OCI-LY3 (cell line): ENCODE measurements around the gene EID2.

ENCODE experiments used
- H2AFZ ChIP-seq: fragments of 200-600, 300-600 bp; shearing (Covaris generic); 2 replicates; pipeline ENCODE4 v1.6.0; 2014; ENCODE audit warnings: antibody characterized with exemption, low read depth, low read length
- H3K27ac ChIP-seq: fragments of 200-600, 300-600 bp; sonication (generic); 2 replicates; pipeline ENCODE4 v1.5.1; 2014; ENCODE audit warnings: mild to moderate bottlenecking, low read length, moderate library complexity, mixed read lengths
- H3K27me3 ChIP-seq: fragments of 200-600, 300-600 bp; sonication (generic); 2 replicates; pipeline ENCODE4 v1.6.1; 2014; ENCODE audit warnings: low read depth, low read length, mixed read lengths
- H3K36me3 ChIP-seq: fragments of 200-600, 300-600 bp; sonication (generic); replicated peaks from 2 replicates; pipeline ENCODE3; 2014; ENCODE audit warnings: low read depth, low read length, mixed read lengths
- H3K4me1 ChIP-seq: fragments of 300-600, 200-600 bp; sonication (generic); 2 replicates; pipeline ENCODE4 v1.6.1; 2014; ENCODE audit warnings: low read length, mixed read lengths
- H3K4me2 ChIP-seq: fragments of 200-600, 300-600 bp; sonication (generic); 2 replicates; pipeline ENCODE4 v1.6.1; 2014; ENCODE audit warnings: low read length, mixed read lengths
- H3K4me3 ChIP-seq: fragments of 300-600, 200-600 bp; sonication (generic); 2 replicates; pipeline ENCODE4 v1.5.1; 2014; ENCODE audit warnings: antibody characterized with exemption, mild to moderate bottlenecking, low read length, moderate library complexity
- H3K79me2 ChIP-seq: fragments of 300-600, 200-600 bp; shearing (Covaris generic); 2 replicates; pipeline ENCODE4 v1.6.1; 2014; ENCODE audit warnings: mild to moderate bottlenecking, low read length, mixed read lengths
- H3K9ac ChIP-seq: fragments of 300-600, 200-600 bp; shearing (Covaris generic); 2 replicates; pipeline ENCODE4 v1.6.0; 2014; ENCODE audit warnings: mild to moderate bottlenecking, low read length, moderate library complexity
- H3K9me3 ChIP-seq: fragments of 200-600, 300-600 bp; shearing (Covaris generic); 2 replicates; pipeline ENCODE4 v1.6.1; 2014; ENCODE audit warnings: low read length, mixed read lengths; ENCODE audit not compliant: insufficient read depth
- H4K20me1 ChIP-seq: fragments of 200-600, 300-600 bp; sonication (generic); 2 replicates; pipeline ENCODE4 v1.6.1; 2016; ENCODE audit warnings: low read length, mixed read lengths; ENCODE audit not compliant: insufficient read depth
- CTCF ChIP-seq: fragments of 200-600, 300-600 bp; sonication (generic); IDR thresholded peaks from 2 replicates; pipeline ENCODE4 v1.5.1; 2014; ENCODE audit warnings: antibody characterized with exemption, low read length, low read depth
- EZH2phosphoT487 ChIP-seq: fragments of 200-600 bp; shearing (Covaris generic); IDR thresholded peaks from 2 replicates; pipeline ENCODE4 v1.6.1; 2018; ENCODE audit warnings: antibody characterized with exemption, mixed run types, low read depth

The EID2 gene

GRCh38 chr19:39531834-39532232 lies 8.1 kb downstream of the EID2 start:
- no peak for TF ChIP-seq CTCF
- no peak for TF ChIP-seq EZH2phosphoT487
- Histone ChIP-seq H3K27me3 (no peaks in the 10 kb centered on the region), H3K9ac (peak overlapping the region; percentile 94), H2AFZ (peak overlapping the region; percentile 78; the same call in 1 of the 2 replicates), H3K79me2 (peaks cover 29% of the 10 kb centered on the region), H3K4me3 (peak overlapping the region; percentile 96), H3K36me3 (peaks cover 6% of the 10 kb centered on the region), H3K4me1 (peaks cover 11% of the 10 kb centered on the region), H3K9me3 (no peaks in the 10 kb centered on the region), H3K27ac (peak overlapping the region; percentile 44; the same call in 1 of the 2 replicates), H4K20me1 (no peaks in the 10 kb centered on the region), H3K4me2 (peak overlapping the region; percentile 99)

- Histone ChIP-seq H3K4me1 (peaks cover 29% of the 10 kb centered on the region), H3K79me2 (peaks cover 7% of the 10 kb centered on the region), H3K4me2 (no peak overlapping the region), H3K36me3 (peaks cover 30% of the 10 kb centered on the region), H3K9me3 (no peaks in the 10 kb centered on the region; the same call in 1 of the 2 replicates), H3K4me3 (no peak overlapping the region), H3K27ac (peak overlapping the region; percentile 66), H3K9ac (no peak overlapping the region), H4K20me1 (no peaks in the 10 kb centered on the region), H3K27me3 (no peaks in the 10 kb centered on the region), H2AFZ (no peak overlapping the region)
- TF ChIP-seq EZH2phosphoT487 (no peak), CTCF (no peak)
These were observed 14.8 kb downstream of the EID2 start for GRCh38 chr19:39525205-39525604.

- TF ChIP-seq EZH2phosphoT487 = no peak
- no peak for TF ChIP-seq CTCF
- Histone ChIP-seq H3K79me2 (no peaks in the 10 kb centered on the region), H3K36me3 (peaks cover 27% of the 10 kb centered on the region), H3K4me1 (peaks cover 33% of the 10 kb centered on the region), H3K9me3 (no peaks in the 10 kb centered on the region; the same call in 1 of the 2 replicates), H2AFZ (no peak overlapping the region), H4K20me1 (no peaks in the 10 kb centered on the region), H3K9ac (no peak overlapping the region), H3K4me3 (no peak overlapping the region), H3K27me3 (no peaks in the 10 kb centered on the region), H3K27ac (peak overlapping the region; percentile 66), H3K4me2 (no peak overlapping the region)
These were observed 15.5 kb downstream of the EID2 start for GRCh38 chr19:39524495-39524894.

GRCh38 chr19:39520541-39521484 lies 19.1 kb downstream of the EID2 start:
- peak overlapping the region; percentile 9; the same call in 1 of the 2 replicates for H3K4me3 ChIP-seq
- H3K27ac ChIP-seq = peak overlapping the region; percentile 23; the same call in 1 of the 2 replicates
- TF ChIP-seq EZH2phosphoT487 = no peak
- no peak for TF ChIP-seq CTCF
- H3K27me3 ChIP-seq = no peaks in the 10 kb centered on the region
- H3K9me3 ChIP-seq = no peaks in the 10 kb centered on the region; the same call in 1 of the 2 replicates
- H2AFZ ChIP-seq = peak overlapping the region; percentile 56; the same call in 1 of the 2 replicates
- H4K20me1 ChIP-seq = no peaks in the 10 kb centered on the region
- H3K9ac ChIP-seq = peak overlapping the region; percentile 39; the same call in 1 of the 2 replicates
- H3K79me2 ChIP-seq = no peaks in the 10 kb centered on the region
- peak overlapping the region; percentile 62 for H3K4me2 ChIP-seq
- H3K36me3 ChIP-seq = peaks cover 23% of the 10 kb centered on the region
- H3K4me1 ChIP-seq = peaks cover 46% of the 10 kb centered on the region
